GM10266 (cell line): ENCODE measurements around the gene COX6A2.

Experiments used
- DNase-seq: peaks from one replicate; pipeline ENCODE4 v3.0.0; 2012; ENCODE audit errors: extremely low spot score
- CTCF ChIP-seq: IDR thresholded peaks from 2 replicates; pipeline ENCODE4 v1.5.1; 2012; ENCODE audit warnings: mild to moderate bottlenecking, low read depth; ENCODE audit not compliant: control insufficient read depth, insufficient read depth; ENCODE audit errors: missing control alignments

COX6A2 gene

GRCh38 chr16:31428279-31428597 is at the start of gene COX6A2:
TSS of gene COX6A2 (minus strand) at chr16:31428360. CDS start at chr16:31428325, 35 bp downstream.
- TF ChIP-seq CTCF: no peak
- DNase-seq: no peak

GRCh38 chr16:31477220-31478216 is 49.4 kb upstream of the COX6A2 start:
- DNase-seq: peak; percentile 68
- no peak for TF ChIP-seq CTCF

- peak; percentile 94 for DNase-seq
- no peak for TF ChIP-seq CTCF
These were observed 48.4 kb upstream of the COX6A2 start for GRCh38 chr16:31476303-31477219.

GRCh38 chr16:31475946-31476302 is 47.8 kb upstream of the COX6A2 start:
- no peak for TF ChIP-seq CTCF
- no peak for DNase-seq

- no peak for TF ChIP-seq CTCF
- DNase-seq: no peak
These were observed 46.9 kb upstream of the COX6A2 start for GRCh38 chr16:31474773-31475738.

GRCh38 chr16:31474173-31474714 is 46.1 kb upstream of the COX6A2 start:
- no peak for TF ChIP-seq CTCF
- no peak for DNase-seq
